HepG2 (cell line): ENCODE results near the gene LYPD1. TPM values are rescaled to one million over a fixed set of nuclear protein-coding genes. Genes with fewer than 3 reads are reported as not detected.
A peak's percentile ranks its signal among the peaks of the same experiment; 100 is the strongest.

Experiments
- ATAC-seq: fragments of 200-7000 bp; cut with Tn5 transposase; 3 replicates; pipeline ENCODE4 v1.9.1; 2020; ENCODE audit warnings: mild to moderate bottlenecking, moderate library complexity
- BruUV-seq: library from RNA; stranded (reverse); fragments of 400-500 nt; replicated peaks from 2 replicates; lab custom pipeline; 2021; lab: Mats Ljungman, UMichigan
- CTCF ChIA-PET: fragments of 300-600 bp; formaldehyde crosslinking; extraction: SDS; loops from one replicate; lab custom pipeline; 2021; ENCODE audit warnings: low total read pairs, inconsistent platforms, low intra/inter-chr PET ratio; lab: Yijun Ruan, JAX
- POLR2A ChIA-PET: fragments of 350-600 bp; sonication (Branson Sonifier 250); formaldehyde crosslinking; loops from one replicate; lab custom pipeline; 2020; ENCODE audit warnings: antibody characterized with exemption, inconsistent platforms; lab: Yijun Ruan, JAX
- DNase-seq: peaks from one replicate; pipeline ENCODE4 v3.0.0-alpha.2; 2015; ENCODE audit warnings: low spot score
- FAIRE-seq: peaks from 3 replicates; lab custom pipeline; 2011; peaks lifted over from hg19 to GRCh38; lab: Jason Lieb, UNC
- H2AFZ ChIP-seq: one replicate; pipeline ENCODE4 v1.6.1; 2011; ENCODE audit warnings: low read length, inconsistent platforms
- H3K27ac ChIP-seq: fragments of 300-600 bp; 3 replicates; pipeline ENCODE4 v1.8.0; 2011; ENCODE audit warnings: mixed run types, mild to moderate bottlenecking, mixed read lengths, low read length, inconsistent platforms; ENCODE audit not compliant: insufficient read depth; ENCODE audit errors: extremely low read length
- H3K27me3 ChIP-seq, 2 experiments: fragments of 200-600 bp in 1 of 2; 2 replicates in 1 of 2; 3 replicates in 1 of 2; pipeline versions ENCODE4 v1.6.0 to v1.8.0; 2011; ENCODE audit warnings: low read length in 2 of 2, mild to moderate bottlenecking in 2 of 2, moderate library complexity in 2 of 2, inconsistent platforms in 1 of 2; ENCODE audit not compliant: insufficient read depth in 2 of 2, control insufficient read depth in 1 of 2
- H3K36me3 ChIP-seq, 2 experiments: fragments of 200-600 bp in 1 of 2; replicated peaks in 1 of 2; 2 replicates in 1 of 2; 3 replicates in 1 of 2; pipeline versions ENCODE4 v1.5.1 to v1.8.0; 2011; ENCODE audit warnings: low read length in 2 of 2, inconsistent platforms in 1 of 2; ENCODE audit not compliant: insufficient read depth in 2 of 2, control insufficient read depth in 1 of 2
- H3K4me1 ChIP-seq: 2 replicates; pipeline ENCODE4 v1.5.1; 2012; ENCODE audit warnings: low read length, inconsistent platforms; ENCODE audit not compliant: insufficient read depth
- H3K4me2 ChIP-seq: 2 replicates; pipeline ENCODE4 v1.6.0; 2011; ENCODE audit warnings: low read depth, low read length, inconsistent platforms
- H3K4me3 ChIP-seq, 3 experiments: fragments of 200-600 bp in 1 of 3; sonication (generic), shearing (Covaris generic) in 1 of 3; replicated peaks in 1 of 3; 2 replicates each; pipeline ENCODE4 v1.5.1; 2011 to 2016; ENCODE audit warnings: low read length in 3 of 3, inconsistent platforms in 2 of 3, low read depth in 2 of 3, mild to moderate bottlenecking in 2 of 3, control low read depth in 1 of 3, mixed read lengths in 1 of 3; ENCODE audit not compliant: insufficient read depth in 1 of 3
- H3K79me2 ChIP-seq: one replicate; pipeline ENCODE4 v1.6.1; 2011; ENCODE audit warnings: low read length, inconsistent platforms; ENCODE audit not compliant: insufficient read depth
- H3K9ac ChIP-seq: 2 replicates; pipeline ENCODE4 v1.6.0; 2011; ENCODE audit warnings: mild to moderate bottlenecking, low read depth, low read length, inconsistent platforms; ENCODE audit not compliant: insufficient read depth
- H3K9me3 ChIP-seq: 2 replicates; pipeline ENCODE4 v1.5.1; 2012; ENCODE audit warnings: mild to moderate bottlenecking, low read length
- H4K20me1 ChIP-seq: 2 replicates; pipeline ENCODE4 v1.6.0; 2011; ENCODE audit warnings: inconsistent platforms, mild to moderate bottlenecking, low read length, moderate library complexity; ENCODE audit not compliant: insufficient read depth
- AHR ChIP-seq: IDR thresholded peaks from 2 replicates; pipeline ENCODE4 v1.6.1; 2018; ENCODE audit warnings: missing genetic modification reagents, missing compliant biosample characterization
- SRSF1 ChIP-seq: fragments of 200-400 bp; formaldehyde crosslinking; optimal IDR thresholded peaks from 2 replicates; pipeline ENCODE3; 2017; ENCODE audit warnings: mild to moderate bottlenecking, low read depth, low read length, moderate library complexity
- whole genome bisulfite sequencing: methylation state at CpG from one replicate; pipeline ENCODE4 v1.1.6; 2017; ENCODE audit warnings: low lambda C conversion rate; 5-methylcytosine and 5-hydroxymethylcytosine counted together
- in situ Hi-C: cut with HindIII; loops from 2 replicates; pipeline ENCODE4 v1.10.0; 2017; ENCODE audit warnings: low pct_unique_long_range_greater_than_20kb; ENCODE audit not compliant: extremely low pct_ligation_motif_present
- intact Hi-C: fragments of 100-400 bp; cut with micrococcal nuclease; formaldehyde crosslinking; loops from one replicate; pipeline ENCODE4 v1.10.0; 2022; ENCODE audit not compliant: unreplicated experiment
- polyA plus RNA-seq, 8 experiments: library from polyadenylated mRNA; depleted of rRNA in 3 of 8; stranded (reverse) in 7 of 8; unstranded in 1 of 8; fragments of >200 nt; fragmentation: Illumina TruSeq in 4 of 8; extraction: Trizol in 4 of 8; gene quantifications; 2 replicates each; pipeline versions ENCODE4 v1.2.1 to v1.2.3, GENCODE V29; 2011 to 2016; ENCODE audit warnings: low read depth in 4 of 8, missing spikeins in 1 of 8, mixed read lengths in 1 of 8; ENCODE audit not compliant: insufficient read depth in 1 of 8
- total RNA-seq, 5 experiments: library from RNA; depleted of rRNA; stranded (reverse); fragments of >200 nt; fragmentation: Illumina TruSeq; extraction: Trizol; gene quantifications; 2 replicates each; pipeline ENCODE4 v1.2.3, GENCODE V29; 2016; ENCODE audit warnings: low read depth in 1 of 5
- TF ChIP-seq, protein P1 (sequence below): sonication (generic); formaldehyde crosslinking; IDR thresholded peaks from 2 replicates; pipeline ENCODE4 v1.4.0; 2020; ENCODE audit warnings: missing genetic modification reagents

The LYPD1 gene
- total and polyA plus RNA-seq, 2 of the 13 experiments (the other 11 are each of a cell fraction or from before 2014, with no cell fraction given), result not detected

DNA sequence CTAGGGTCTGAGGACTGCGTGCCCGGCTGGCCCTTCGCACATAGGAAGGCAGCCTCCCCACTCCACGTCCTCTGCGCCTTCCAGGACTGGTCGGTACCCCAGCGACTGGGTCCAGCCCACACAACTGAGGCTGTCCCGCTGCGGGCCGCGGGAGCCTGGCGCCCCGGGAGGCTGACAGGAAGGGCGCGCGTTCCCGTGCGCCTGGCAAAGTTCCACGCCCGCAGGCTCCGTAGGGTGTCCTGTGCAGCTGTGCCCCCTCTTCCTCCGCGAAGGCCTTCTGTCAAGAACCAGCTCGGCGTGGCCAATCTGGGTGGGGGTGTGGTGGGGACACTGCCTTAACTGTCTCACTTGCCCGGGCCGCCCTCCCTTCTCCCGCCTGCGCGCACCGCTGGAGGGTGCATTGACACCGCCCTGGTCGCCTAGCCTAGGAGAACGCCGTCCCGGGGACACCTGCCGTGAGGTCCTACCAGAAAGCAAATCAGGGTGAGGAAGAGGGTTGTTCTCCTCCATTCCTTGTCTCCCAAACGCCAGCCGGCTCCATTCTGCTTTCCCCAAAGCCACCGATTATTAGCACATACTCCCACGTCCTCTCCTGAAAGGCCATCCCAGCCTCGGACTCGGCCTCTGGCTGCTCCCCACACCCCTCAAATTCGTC is 618 bp upstream of the LYPD1 start:
- no TSS peak for BruUV-seq
- ATAC-seq, result peak; percentile 32
- intact Hi-C loops, result no loop called here
- Histone ChIP-seq H3K4me1 (no peaks in the 10 kb centered on the region), H3K27ac (no peak overlapping the region), H3K27me3 (peaks cover 8 to 41% of the 10 kb centered on the region in 2 experiments; a peak in 4 of 5 replicates), H3K9me3 (no peaks in the 10 kb centered on the region), H3K36me3 (no peaks in the 10 kb centered on the region), H3K79me2 (no peaks in the 10 kb centered on the region), H3K4me2 (no peak overlapping the region), H4K20me1 (no peaks in the 10 kb centered on the region), H3K9ac (no peak overlapping the region), H2AFZ (no peak overlapping the region), H3K4me3 (no peak overlapping the region)
- CTCF ChIA-PET, result no interaction called here
- DNase-seq, result no peak
- POLR2A ChIA-PET, result no interaction called here
- in situ Hi-C loops, result loop anchor here (25.0 kb wide), 1 partner anchor 492 kb away; no protein-coding TSS in a partner anchor
- TF ChIP-seq, protein P1, sequence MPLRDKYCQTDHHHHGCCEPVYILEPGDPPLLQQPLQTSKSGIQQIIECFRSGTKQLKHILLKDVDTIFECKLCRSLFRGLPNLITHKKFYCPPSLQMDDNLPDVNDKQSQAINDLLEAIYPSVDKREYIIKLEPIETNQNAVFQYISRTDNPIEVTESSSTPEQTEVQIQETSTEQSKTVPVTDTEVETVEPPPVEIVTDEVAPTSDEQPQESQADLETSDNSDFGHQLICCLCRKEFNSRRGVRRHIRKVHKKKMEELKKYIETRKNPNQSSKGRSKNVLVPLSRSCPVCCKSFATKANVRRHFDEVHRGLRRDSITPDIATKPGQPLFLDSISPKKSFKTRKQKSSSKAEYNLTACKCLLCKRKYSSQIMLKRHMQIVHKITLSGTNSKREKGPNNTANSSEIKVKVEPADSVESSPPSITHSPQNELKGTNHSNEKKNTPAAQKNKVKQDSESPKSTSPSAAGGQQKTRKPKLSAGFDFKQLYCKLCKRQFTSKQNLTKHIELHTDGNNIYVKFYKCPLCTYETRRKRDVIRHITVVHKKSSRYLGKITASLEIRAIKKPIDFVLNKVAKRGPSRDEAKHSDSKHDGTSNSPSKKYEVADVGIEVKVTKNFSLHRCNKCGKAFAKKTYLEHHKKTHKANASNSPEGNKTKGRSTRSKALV (CRISPR knock-in tag), result 0 out of 2 replicates have a peak, but pooled peaks have one; percentile 39
- TF ChIP-seq SRSF1 (no peak), AHR (CRISPR knock-in tag) (no peak)
- 23% methylated on average over 15 of the region's 44 CpGs for WGBS
- FAIRE-seq, result no peak
